Measurements from ENCODE around the gene UBE2F.

The UBE2F gene

GRCh38 chr2:238082151-238082550 lies 115.3 kb downstream of the UBE2F start:
- DNase-seq (ENCODE audit: low read depth in 1 of 2, low spot score in 1 of 2), result no peak
- no peak overlapping the region for H3K4me3 ChIP-seq (replicated peaks; ENCODE audit: insufficient read depth, low read length)
- TF ChIP-seq SPI1 (IDR thresholded peaks at IDR 0.05; ENCODE audit: borderline replicate concordance, low read depth) (no peak), REST (IDR thresholded peaks at IDR 0.05; ENCODE audit: insufficient replicate concordance, low read depth) (no peak), CTCF (IDR thresholded peaks at IDR 0.05; ENCODE audit: insufficient read depth, low read length) (no peak), POLR2AphosphoS5 (IDR thresholded peaks at IDR 0.05; ENCODE audit: low read depth) (no peak), GABPA (IDR thresholded peaks at IDR 0.05; ENCODE audit: low read depth) (no peak)
- no peak overlapping the region for H3K27ac ChIP-seq (replicated peaks)
- no peaks in the 10 kb centered on the region for H3K27me3 ChIP-seq (ENCODE audit: insufficient read depth, poor library complexity, severe bottlenecking)

GRCh38 chr2:238082827-238083226 lies 116.0 kb downstream of the UBE2F start:
- no peak overlapping the region for H3K4me3 ChIP-seq (replicated peaks; ENCODE audit: insufficient read depth, low read length)
- no peaks in the 10 kb centered on the region for H3K27me3 ChIP-seq (ENCODE audit: insufficient read depth, poor library complexity, severe bottlenecking)
- H3K27ac ChIP-seq (replicated peaks), result no peak overlapping the region
- no peak for DNase-seq (ENCODE audit: low read depth in 1 of 2, low spot score in 1 of 2)
- TF ChIP-seq REST (IDR thresholded peaks at IDR 0.05; ENCODE audit: insufficient replicate concordance, low read depth), result no peak
- no peak for TF ChIP-seq POLR2AphosphoS5 (IDR thresholded peaks at IDR 0.05; ENCODE audit: low read depth)
- TF ChIP-seq GABPA (IDR thresholded peaks at IDR 0.05; ENCODE audit: low read depth), result no peak
- no peak for TF ChIP-seq SPI1 (IDR thresholded peaks at IDR 0.05; ENCODE audit: borderline replicate concordance, low read depth)
- no peak for TF ChIP-seq CTCF (IDR thresholded peaks at IDR 0.05; ENCODE audit: insufficient read depth, low read length)

GRCh38 chr2:238083919-238084318 lies 117.1 kb downstream of the UBE2F start:
- TF ChIP-seq SPI1 (IDR thresholded peaks at IDR 0.05; ENCODE audit: borderline replicate concordance, low read depth) (no peak), CTCF (IDR thresholded peaks at IDR 0.05; ENCODE audit: insufficient read depth, low read length) (no peak), POLR2AphosphoS5 (IDR thresholded peaks at IDR 0.05; ENCODE audit: low read depth) (no peak), GABPA (IDR thresholded peaks at IDR 0.05; ENCODE audit: low read depth) (no peak), REST (IDR thresholded peaks at IDR 0.05; ENCODE audit: insufficient replicate concordance, low read depth) (no peak)
- H3K27me3 ChIP-seq (ENCODE audit: insufficient read depth, poor library complexity, severe bottlenecking), result no peaks in the 10 kb centered on the region
- no peak overlapping the region for H3K27ac ChIP-seq (replicated peaks)

More at GRCh38 chr2:238083919-238084318, 117.1 kb downstream of the UBE2F start:
- H3K4me3 ChIP-seq (replicated peaks; ENCODE audit: insufficient read depth, low read length), result no peak overlapping the region
- no peak for DNase-seq (ENCODE audit: low read depth in 1 of 2, low spot score in 1 of 2)

Data from HL-60 (cell line).